GM21360 (cell line): ENCODE data around the gene CDKL5.

Source experiments
- ATAC-seq: cut with Tn5 transposase; IDR thresholded peaks from one replicate; pipeline ENCODE4 v1.9.1; 2021; ENCODE audit warnings: mild to moderate bottlenecking, moderate library complexity; ENCODE audit not compliant: unreplicated experiment

Gene CDKL5

DNA sequence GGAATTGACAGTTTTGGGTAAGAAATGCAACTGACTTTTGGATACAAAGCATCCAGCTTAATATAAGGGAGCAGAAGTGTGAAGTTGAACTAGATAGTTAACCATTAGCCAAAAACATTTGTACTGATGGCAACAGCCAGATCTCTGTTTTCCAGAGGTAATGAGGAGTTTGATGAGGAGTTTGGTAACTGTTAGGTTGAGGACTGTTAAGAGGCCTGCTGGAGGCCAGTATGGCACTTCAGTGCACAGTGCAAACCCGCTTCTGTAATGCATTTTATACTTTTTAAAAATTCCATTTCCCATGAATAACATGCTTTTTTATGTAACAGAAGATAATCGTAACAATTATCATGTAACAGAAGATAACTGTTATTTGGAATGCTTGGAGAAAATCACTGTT is 30.0 kb downstream of the CDKL5 start:
- no peak for ATAC-seq

DNA sequence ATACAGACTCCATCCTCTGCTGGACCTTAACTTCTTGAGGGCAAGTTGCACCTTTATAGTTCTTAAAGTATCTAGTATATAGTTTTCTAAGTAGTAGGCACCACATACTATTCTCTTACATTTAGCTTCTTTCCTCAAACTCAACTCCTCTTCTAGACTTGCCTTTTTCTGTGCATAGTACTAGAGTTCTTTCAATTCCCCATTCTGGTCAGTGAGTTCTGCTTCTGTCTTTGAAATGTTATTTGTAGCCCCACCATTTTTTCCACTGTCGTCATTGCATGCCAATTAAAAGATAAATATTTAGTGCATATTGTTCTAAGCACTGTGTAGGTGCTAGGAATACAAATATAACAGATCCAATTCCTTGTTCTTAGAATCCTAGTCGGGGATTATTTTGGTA is 31.6 kb downstream of the CDKL5 start:
- ATAC-seq = no peak

GRCh38 chrX:18461431-18461830 is 36.0 kb downstream of the CDKL5 start:
- no peak for ATAC-seq

DNA sequence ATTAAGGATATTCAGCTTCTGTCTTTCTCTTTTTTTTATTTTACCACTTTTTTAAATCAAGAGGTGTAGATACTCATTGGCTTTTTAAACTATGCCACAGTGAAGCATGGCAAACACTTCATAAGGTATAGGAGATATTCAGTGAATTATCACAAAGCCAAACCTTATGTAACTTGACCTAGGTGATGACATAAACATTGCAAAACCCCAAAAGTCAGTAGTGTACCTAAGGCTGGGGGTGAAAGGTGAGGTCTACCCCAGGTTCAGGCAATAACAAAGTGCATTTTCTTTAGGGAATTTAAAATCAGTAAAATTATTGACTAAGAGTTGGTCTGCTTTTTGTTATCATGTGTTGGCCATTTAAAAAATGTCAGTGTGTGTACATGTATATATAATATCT is 39.1 kb downstream of the CDKL5 start:
- no peak for ATAC-seq

GRCh38 chrX:18465051-18465450 is 39.6 kb downstream of the CDKL5 start:
- ATAC-seq = no peak

- no peak for ATAC-seq
These were observed 43.2 kb downstream of the CDKL5 start for GRCh38 chrX:18468599-18468998.

DNA sequence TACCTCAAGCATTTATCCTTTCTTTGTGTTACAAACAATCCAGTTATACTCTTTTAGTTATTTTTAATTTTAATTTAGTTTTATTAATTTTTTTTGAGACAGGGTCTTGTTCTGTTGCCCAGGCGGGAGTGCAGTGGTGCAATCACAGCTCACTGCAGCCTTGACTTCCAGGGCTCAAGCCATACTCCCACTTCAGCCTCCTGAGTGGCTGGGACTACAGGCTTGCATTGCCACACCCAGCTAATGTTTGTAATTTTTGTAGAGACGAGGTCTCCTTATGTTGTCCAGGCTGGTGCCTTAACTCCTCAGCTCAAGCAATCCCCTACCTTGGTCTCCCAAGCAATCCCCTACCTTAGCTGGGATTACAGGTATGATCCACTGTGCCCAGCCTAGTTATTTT is 45.9 kb downstream of the CDKL5 start:
- ATAC-seq = no peak

DNA sequence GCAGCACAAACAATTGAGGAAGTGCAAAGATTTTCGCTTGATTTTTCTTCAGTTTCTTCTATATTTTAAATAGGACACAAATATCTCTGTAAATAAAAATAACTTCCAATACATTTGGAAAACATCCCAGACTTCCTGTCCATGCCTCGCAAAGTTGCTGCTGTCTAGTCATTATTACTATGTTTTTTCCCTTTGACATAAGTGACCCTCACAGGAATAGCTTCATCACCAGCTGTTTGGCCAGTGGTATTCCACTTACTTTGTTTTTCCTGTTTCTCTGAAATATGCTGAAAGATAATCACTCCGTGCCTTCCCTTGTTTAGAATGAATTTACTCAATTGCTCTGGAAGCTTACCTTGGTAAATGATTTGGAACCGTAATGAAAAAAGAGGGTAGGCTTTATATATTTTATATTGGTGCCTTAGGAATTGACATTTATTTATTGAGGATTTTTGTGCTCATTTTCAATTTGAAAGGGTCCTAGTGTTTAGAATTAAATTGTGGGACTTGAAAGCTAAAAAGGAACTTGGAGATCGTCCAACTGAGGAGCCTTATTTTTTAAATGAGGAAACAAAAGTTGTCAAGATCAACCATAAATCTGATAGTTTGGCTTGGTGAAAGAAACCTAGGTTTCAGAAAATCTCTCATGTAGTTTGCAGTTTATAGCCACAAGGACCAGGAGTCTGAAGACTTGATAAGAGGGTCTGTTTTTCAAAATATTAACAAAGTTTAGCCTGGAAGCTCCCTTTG is 65.6 kb downstream of the CDKL5 start:
- no peak for ATAC-seq

DNA sequence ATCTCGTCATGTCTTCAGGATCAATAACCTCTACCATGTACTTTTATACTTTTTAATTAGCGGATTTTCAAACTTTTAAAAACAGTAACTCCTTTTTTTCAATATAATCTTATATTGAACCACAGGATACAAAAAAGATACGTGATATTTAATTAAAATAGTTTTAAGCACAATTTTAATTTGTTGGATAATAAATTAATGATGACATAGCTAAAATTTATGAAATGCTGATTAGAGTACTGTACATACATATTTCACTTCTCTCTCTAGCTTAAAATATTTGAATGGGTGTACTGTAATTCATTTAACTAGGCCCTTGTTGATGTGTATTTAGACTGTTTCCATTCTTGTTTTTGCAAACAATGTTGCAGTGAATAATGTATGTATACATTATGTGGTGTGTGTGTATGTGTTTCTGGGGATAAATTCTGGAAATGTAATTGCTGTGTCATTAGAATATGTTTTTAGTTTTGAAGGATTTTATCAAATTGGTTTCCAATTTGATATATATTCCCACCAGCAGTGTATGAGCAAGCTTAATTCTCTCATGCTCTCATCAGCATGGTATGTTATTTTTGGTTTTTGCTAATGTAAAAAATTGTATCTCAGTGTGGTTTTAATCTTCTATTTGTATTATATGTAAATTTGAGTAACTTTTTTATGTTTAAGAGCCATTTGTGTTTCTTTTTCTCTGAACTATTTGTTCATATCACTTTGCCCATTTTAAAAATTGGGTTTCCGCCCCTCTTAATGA is 66.4 kb downstream of the CDKL5 start:
- no peak for ATAC-seq

DNA sequence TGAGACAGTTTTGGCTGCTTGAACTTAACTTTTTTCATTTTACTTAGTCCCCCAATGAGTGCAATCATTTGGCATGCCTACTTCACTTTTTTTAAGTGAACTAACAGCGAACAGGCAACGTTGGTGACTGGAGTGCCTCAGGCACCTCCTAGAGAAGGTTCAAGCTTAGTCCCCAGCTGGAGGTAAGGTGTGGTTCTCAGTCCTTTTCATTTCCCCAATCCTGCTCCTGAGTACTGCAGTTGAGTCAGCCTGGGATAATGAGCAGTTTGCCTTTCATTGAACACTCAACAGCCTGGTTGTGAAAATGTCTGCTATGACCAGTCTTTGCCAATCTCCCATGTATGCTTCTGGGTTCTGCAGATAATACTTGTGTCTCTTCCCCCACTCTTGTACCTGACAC is 109.5 kb downstream of the CDKL5 start:
- no peak for ATAC-seq

DNA sequence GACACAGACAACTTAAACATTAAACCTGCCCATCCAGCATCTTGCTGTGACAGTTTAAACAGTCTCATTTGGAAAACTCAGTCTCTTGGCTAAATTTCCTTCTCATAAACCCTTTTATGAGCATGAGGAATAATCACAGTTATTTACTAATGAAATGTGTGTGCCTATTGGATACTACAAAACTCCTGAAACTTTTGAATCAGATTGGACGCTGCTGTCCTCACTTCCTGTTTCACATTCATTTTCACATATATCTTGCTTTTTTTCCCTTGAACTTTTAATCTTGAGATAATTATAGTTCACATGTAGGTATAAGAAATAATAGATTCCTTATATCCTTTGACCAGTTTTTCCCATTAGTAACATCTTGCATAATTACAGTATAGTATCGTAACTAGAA is 111.7 kb downstream of the CDKL5 start:
- ATAC-seq = no peak

- no peak for ATAC-seq
These were observed 112.1 kb downstream of the CDKL5 start for GRCh38 chrX:18537524-18537923.

DNA sequence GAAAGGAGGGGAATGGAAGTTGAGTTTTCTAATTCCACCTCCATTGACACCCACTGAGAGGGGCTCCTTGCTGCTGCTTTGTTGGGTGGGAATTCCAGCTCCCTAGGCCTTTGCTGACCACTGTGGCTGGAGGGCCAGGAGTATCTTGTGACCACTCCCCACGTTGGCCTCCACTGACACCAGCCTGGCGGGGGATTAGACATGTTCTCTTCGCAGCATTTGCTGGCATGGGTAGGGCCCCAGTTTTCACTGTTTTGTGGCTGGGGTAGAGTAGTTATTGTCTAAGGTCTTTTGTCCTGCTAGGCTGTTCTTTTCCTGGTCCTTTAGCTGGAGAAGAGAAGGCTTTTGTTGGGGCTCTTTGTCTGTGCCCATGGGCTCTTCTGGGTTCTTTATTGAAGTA is 116.7 kb downstream of the CDKL5 start:
- ATAC-seq = no peak

DNA sequence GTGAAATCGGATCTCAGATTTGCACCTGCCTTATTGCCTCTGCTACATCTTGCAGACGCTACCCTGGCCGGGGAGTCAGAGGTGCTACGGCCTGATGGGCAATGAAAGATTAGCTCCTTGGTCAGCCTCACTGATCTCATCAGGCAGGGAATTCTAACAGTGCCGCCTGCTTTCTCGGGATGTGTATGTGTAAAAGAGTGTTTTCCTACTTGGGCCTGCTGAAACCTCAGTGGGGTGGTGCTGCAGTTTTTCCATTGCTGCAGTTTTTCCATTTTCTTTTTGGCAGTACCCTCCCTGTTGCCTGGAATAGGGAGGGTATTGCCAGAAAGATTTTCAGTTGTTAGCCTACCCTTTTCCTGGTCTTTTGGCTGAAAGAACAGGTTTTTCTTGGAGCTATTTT is 117.5 kb downstream of the CDKL5 start:
- ATAC-seq = no peak

DNA sequence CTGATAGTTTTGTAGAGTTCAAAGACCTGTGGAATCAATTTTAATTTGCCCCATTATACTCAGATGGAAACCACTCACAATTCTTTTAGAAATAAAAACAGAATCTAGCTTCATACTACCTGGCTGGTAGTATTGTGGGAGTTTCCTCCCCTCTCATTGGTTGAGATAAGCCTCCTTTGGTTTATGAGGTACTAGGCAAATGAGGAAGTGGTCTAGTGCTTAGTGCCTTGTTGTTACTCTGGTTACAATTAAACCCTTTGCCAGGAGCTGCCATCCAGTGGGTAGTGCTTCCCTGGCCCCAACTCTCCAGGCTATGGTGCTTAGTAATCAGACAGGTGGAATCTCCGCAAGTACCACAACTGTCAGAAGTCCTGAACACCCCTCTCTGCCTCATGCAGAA is 118.3 kb downstream of the CDKL5 start:
- no peak for ATAC-seq

DNA sequence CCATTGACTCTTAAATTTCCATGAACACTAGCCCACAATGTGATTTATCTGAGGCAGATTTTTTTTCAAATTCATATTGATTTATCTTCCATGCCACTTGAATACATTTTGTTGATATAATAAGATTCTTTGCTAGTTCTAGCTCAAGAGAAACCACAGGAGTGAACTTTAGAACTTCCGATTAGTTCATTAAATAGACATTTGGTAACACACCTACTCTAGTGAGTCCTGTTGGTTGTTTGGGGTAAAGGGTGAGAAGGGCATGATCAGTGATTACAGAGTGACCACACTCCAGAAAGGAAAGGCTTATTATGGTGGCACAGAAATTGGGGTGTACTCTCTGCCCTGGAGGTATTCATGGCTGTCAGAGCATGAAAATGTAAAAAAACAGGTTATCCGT is 120.4 kb downstream of the CDKL5 start:
- ATAC-seq = no peak

DNA sequence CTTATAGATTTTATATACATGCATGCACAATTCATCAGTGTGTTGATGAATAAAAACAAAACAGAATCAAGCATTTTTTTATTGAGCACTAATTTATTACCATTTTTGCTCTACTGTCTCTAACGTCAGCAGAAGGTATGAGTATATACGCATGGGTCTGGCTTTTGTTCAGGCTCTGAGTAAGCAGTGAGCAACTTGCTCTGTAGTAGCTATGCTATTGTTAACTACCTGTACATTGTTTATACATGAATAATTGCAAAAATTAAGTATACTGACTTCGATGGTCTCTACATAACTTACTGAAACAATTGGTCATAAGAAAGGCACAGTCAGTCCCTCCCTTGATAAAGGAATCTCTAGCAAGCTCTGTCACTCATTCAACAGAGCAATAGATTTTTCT is 123.6 kb downstream of the CDKL5 start:
- ATAC-seq = no peak

GRCh38 chrX:18549643-18550042 is 124.2 kb downstream of the CDKL5 start:
- no peak for ATAC-seq

DNA sequence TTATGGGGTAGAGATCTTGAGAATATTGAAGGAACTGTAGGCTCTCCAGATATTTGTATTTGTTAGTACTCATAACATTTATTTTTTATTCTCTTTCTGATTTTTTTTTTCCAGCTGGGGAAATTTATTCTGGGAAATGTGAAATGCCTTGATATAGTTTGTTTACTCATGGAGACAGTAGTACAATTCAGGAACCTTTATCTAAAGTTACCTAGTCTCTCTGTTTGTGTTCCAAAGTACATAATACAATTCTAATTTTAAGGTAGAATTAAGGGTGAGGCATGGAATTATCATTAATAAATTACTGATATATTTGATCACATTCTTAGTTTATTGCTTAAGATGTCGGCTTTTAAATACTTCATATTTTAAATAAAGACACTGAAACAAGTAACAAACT is 132.5 kb downstream of the CDKL5 start:
- no peak for ATAC-seq

DNA sequence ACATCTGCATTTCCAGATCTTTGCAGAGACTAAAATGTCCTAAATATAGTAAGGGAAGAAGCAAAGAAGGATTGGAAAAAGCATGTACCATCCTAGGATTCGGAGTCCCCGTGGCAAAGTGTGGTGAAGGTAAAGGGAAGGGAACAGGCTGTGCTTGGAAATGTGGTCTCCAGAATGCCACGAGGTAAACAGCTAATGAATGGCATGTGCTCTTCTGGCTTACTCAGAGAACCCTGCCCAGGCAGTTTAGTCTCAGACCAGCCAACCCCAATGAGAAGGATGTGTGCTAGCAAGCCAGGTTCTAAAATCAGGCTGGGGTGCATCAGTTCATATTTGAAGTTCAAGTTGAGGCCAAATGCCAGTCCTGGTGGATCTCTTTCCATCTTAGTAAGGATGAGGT is 133.4 kb downstream of the CDKL5 start:
- no peak for ATAC-seq

DNA sequence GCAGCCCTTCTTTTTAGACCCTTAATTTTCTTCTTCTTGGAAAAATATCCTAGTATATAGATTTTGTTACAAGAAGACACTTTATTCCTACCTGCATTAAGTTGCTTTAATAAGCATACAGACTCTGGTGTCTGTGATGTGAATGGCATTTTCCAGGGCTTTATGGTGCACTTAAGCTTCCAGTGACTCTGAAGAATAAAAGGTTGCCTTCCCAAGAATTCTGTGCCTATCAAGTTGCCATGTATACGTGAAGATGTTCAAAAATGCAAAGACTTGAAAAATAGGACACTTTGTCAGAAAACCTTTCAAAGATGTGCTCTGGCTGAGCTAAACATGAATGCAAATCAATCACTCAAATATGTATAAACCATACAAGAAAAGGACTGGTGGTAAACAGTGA is 135.6 kb downstream of the CDKL5 start:
- ATAC-seq = no peak

DNA sequence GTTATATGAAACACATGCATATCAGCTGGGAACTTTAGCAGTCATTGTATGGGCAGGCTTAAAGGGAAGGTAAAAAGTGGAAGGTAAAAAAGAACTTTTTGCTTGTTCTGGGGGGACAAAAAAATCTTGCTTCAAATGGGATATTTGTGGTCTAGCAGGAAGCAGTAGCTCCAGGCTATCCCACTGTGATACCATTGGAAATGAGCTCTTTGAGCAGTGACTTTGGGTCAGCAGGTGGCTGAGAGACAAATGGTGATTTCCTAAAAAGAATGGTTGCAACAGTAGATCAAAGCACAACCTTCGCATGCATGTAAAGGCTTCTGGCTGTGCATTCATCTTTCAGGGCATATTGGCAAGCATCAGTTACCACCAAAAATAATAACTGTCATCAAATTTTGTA is 140.3 kb downstream of the CDKL5 start:
- ATAC-seq = no peak

DNA sequence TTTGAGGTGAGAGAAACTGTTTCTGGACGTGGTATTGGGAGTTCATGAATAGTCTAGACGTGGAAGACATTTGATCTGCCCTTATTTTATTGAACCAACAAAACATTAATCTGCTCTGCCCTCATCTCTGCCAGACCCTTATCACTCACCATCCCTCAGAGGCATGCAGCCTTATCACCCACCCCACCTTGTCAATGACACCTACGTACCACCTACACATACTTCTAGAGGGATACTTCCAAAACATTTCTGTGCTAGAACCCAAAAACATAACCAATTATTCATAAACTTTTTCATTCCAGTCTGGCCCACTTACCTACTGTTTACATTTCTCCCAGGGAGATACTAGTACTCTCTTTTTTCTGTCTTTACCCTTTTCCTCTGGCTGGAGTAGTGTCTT is 141.3 kb downstream of the CDKL5 start:
- no peak for ATAC-seq
